ENCODE data around the gene FAM168A.

Gene FAM168A

DNA sequence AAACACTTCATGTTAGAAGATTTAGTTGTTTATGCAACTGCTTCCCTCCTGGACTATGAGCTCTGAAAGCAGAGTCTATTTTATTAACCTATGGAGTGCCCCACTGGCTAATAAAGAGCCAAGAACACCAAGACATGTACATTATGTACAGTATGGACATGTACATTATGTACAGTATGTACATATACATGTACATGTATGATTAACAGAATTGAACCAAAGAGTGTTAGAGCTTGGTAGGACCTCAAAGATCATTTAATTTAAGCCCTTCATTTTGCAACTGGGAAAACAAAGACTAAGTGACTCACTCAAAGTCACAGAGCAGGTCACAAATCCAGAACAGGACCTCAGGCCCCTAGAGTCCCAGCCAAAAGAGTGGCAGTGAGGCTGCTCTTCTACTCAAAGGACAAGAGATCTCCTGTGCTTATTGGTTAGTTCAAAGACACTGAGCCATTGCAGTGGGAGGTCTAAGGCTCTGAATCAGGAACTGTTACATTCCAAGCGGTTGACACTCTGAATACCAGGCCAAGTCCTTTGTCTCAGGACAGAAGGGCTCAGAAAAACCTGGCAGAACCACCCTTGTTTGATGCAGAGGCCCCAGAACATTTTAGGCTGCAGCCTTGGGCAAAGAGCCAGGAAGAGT lies 103.8 kb downstream of the FAM168A start:
- peak; percentile 81 for DNase-seq (ENCODE audit: low read depth)
- TF ChIP-seq, protein P1, sequence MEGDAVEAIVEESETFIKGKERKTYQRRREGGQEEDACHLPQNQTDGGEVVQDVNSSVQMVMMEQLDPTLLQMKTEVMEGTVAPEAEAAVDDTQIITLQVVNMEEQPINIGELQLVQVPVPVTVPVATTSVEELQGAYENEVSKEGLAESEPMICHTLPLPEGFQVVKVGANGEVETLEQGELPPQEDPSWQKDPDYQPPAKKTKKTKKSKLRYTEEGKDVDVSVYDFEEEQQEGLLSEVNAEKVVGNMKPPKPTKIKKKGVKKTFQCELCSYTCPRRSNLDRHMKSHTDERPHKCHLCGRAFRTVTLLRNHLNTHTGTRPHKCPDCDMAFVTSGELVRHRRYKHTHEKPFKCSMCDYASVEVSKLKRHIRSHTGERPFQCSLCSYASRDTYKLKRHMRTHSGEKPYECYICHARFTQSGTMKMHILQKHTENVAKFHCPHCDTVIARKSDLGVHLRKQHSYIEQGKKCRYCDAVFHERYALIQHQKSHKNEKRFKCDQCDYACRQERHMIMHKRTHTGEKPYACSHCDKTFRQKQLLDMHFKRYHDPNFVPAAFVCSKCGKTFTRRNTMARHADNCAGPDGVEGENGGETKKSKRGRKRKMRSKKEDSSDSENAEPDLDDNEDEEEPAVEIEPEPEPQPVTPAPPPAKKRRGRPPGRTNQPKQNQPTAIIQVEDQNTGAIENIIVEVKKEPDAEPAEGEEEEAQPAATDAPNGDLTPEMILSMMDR (conservative IDR thresholded peaks at IDR 0.05; ENCODE audit: control insufficient read depth, insufficient read depth, low read depth, low read length): no peak
- H3K4me3 ChIP-seq (ENCODE audit: control insufficient read depth, low read depth, low read length): no peak overlapping the region

DNA sequence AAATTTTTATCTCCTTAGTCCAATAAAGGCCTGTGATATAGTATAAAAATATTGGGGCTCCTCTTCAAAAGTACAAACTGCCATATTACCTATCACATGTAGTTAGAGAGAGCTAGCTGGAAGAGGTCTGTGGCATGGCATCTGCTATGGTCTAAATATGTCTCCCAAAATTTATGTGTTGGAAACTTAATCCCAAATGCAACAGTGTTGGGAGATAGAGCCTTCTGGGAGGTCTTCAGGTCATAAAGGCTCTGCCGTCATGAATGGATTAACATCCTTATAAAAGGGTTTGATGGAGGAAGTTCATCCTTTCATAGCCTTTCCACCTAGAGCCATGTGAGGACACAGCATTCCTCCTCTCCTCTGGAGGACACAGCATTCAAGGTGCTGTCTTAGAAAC lies 116.3 kb downstream of the FAM168A start:
- no peak for DNase-seq (ENCODE audit: low read depth)
- TF ChIP-seq, protein P1 (conservative IDR thresholded peaks at IDR 0.05; ENCODE audit: control insufficient read depth, insufficient read depth, low read depth, low read length): no peak
- H3K4me3 ChIP-seq (ENCODE audit: control insufficient read depth, low read depth, low read length): no peak overlapping the region

DNA sequence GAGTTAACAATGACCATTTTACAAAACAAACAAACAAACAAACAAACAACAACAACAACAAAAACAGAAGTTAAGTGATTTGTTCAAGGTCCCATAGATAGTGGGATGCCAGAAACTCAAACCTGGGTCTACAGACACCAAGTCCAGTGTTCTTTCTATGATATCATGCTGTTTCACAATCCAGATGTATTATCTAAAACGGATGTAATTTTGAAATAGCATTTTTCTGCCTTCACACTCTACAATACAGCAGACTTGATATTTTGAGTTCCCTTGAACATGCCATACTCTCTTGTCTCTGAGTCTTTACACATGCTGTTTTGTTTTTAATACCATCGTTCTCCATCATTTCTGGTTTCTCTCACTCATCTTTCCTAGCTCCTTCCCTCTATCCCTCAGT lies 117.2 kb downstream of the FAM168A start:
- TF ChIP-seq, protein P1 (conservative IDR thresholded peaks at IDR 0.05; ENCODE audit: control insufficient read depth, insufficient read depth, low read depth, low read length): no peak
- peak; percentile 35 for DNase-seq (ENCODE audit: low read depth)
- no peak overlapping the region for H3K4me3 ChIP-seq (ENCODE audit: control insufficient read depth, low read depth, low read length)

DNA sequence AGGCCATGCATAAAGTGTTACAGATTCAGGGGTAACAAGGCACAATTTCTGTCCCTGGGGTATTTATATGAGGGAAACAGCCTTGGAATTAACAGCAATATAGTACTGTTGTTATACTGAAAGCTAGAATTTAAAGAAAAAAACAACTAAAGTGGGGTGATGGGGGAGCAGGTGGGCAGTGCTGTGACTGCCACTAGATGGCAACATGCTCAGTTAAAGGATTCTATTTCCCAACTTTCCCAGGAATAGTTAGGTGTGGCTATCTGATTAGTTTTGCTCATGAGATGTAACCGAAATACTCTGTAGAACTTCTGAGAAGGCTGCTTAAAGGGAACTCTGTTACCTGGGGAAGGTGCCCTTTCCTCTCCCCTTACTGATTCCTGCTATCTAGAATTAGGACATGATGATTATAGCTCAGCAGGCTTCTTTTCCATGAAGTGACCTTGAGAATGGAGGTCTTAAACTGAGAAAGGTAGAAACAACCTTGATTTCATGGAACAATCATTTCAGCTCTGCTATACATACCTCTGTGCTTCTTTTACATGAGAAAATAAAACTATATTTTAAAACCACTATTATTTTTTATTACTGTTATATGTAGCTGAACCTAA lies 119.1 kb downstream of the FAM168A start:
- peak; percentile 56 for DNase-seq (ENCODE audit: low read depth)
- no peak overlapping the region for H3K4me3 ChIP-seq (ENCODE audit: control insufficient read depth, low read depth, low read length)
- TF ChIP-seq, protein P1 (conservative IDR thresholded peaks at IDR 0.05; ENCODE audit: control insufficient read depth, insufficient read depth, low read depth, low read length): peak; percentile 97

DNA sequence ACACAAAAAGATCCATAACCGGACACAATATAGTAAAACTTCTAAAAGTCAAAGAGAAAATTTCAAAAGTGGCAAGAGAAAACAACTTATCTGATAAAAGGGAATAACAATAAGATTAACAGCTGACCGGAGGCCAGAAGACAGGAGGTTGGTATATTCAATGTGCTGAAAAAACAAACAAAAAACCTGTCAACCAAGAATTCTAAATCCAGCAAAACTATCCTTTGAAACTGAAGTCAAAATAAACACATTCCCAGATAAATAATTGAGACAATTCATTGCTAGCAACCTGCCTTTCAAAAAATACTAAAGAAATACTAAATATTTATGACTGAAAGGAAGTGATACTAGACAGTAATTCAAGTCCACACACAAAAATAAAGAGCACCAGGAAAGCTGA lies 120.4 kb downstream of the FAM168A start:
- DNase-seq (ENCODE audit: low read depth): no peak
- TF ChIP-seq, protein P1 (conservative IDR thresholded peaks at IDR 0.05; ENCODE audit: control insufficient read depth, insufficient read depth, low read depth, low read length): no peak
- H3K4me3 ChIP-seq (ENCODE audit: control insufficient read depth, low read depth, low read length): no peak overlapping the region

DNA sequence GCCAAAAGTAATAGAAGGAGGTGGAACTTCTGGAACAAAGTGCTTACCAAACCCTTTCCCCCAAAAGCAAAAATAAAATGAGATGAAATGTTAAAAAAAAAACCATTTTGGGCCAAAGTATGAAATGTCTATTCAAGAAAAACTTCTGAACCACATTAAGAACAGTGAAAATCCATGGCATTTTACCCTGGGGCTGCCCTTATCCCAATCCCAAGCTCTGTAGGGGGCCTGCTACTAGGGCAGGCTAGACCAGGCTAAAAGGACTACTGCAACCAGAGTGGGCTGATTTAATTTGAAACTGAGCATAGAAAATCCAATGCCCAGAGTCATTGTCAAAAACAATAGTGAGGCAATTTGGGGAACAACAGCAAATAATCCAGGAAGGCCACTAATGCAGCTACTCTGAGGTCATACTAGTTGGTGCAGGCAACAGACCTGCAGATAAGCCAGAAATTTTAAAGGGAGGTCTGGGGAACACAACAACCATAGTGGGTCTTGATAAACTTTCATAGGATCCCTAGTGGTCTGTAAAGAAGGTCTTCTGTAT lies 122.3 kb downstream of the FAM168A start:
- TF ChIP-seq, protein P1 (conservative IDR thresholded peaks at IDR 0.05; ENCODE audit: control insufficient read depth, insufficient read depth, low read depth, low read length): no peak
- H3K4me3 ChIP-seq (ENCODE audit: control insufficient read depth, low read depth, low read length): no peak overlapping the region
- no peak for DNase-seq (ENCODE audit: low read depth)
